ENCODE data around the gene RNF38.

DNA sequence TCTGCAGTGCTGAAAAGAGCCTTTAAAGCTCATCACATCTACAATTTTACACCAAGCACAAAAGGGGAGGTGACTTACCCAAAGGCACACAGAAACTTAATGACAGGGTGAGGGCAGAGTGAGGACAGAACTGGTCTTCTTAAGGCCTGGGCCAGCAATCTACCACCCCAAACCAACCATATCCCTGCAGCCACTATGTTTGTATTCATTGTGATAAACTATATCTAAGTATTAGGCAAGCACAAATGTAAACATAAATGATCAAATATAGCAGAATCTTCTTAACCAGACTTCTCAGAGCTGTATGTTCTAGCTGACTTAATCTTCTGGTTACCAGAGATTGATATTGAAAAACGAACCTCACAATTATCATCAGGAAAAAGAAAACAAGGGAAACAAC, 47.9 kb upstream of the RNF38 start:
- TF ChIP-seq, protein P1, sequence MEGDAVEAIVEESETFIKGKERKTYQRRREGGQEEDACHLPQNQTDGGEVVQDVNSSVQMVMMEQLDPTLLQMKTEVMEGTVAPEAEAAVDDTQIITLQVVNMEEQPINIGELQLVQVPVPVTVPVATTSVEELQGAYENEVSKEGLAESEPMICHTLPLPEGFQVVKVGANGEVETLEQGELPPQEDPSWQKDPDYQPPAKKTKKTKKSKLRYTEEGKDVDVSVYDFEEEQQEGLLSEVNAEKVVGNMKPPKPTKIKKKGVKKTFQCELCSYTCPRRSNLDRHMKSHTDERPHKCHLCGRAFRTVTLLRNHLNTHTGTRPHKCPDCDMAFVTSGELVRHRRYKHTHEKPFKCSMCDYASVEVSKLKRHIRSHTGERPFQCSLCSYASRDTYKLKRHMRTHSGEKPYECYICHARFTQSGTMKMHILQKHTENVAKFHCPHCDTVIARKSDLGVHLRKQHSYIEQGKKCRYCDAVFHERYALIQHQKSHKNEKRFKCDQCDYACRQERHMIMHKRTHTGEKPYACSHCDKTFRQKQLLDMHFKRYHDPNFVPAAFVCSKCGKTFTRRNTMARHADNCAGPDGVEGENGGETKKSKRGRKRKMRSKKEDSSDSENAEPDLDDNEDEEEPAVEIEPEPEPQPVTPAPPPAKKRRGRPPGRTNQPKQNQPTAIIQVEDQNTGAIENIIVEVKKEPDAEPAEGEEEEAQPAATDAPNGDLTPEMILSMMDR (IDR thresholded peaks at IDR 0.05; ENCODE audit: low read depth, low read length) = no peak
- TF ChIP-seq, protein P2, sequence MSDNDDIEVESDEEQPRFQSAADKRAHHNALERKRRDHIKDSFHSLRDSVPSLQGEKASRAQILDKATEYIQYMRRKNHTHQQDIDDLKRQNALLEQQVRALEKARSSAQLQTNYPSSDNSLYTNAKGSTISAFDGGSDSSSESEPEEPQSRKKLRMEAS (IDR thresholded peaks at IDR 0.05; ENCODE audit: low read depth, low read length) = no peak
- TF ChIP-seq POLR2A (IDR thresholded peaks at IDR 0.05; ENCODE audit: extremely low read depth, insufficient read length) = no peak

Measured in NB4 (cell line).